Measurements from ENCODE around the gene DYDC2. TPM values are rescaled to one million over a fixed set of nuclear protein-coding genes. Genes with fewer than 3 reads are reported as not detected.
A peak's percentile ranks its signal among the peaks of the same experiment; 100 is the strongest.

The DYDC2 gene
- total and polyA plus RNA-seq, 9 of the 15 experiments (the other 6 are each of a cell fraction or from before 2014, with no cell fraction given) = 0.06 to 0.34 (median 0.15) TPM; not detected in 5

DNA sequence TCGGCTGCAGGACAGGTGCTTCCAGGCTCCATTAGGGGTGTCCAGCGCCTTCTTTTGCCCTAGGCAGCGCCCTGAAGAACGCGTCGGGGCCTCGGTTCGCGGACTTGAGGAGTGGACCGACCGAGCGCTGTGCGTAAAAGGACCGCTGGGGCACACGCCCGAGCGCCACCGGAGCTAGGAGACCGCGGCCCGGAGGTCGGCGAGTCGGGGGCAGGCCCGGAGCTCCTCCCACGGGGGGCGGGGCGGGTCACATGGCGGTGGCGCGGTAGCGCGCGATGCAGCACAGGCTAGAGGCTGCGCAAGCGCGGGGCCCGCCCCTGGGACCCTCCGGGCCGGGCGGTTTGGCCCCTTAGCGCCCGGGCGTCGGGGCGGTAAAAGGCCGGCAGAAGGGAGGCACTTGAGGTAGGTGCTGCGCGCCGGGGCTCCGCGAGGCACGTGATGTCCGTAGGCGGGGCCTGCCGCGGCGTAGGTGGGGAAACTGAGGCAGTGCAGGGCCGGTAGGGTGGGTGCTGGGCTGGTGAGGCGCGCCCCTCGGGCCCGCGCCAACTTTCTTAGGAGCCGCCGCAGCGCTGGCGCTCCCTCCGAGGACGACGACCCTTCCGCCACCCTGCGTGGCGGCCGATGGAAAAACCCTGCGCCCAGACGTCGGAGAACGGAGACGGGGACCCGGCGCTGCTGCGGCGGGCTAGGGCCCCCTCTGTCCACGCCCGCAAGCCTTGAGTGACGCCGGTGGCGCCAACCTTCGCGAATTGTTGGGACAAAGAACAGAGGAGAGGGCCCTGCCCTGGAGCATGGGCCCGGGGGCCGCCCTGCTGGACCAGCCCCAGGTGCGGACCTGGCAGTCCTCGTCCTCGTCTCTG, 51.9 kb downstream of the DYDC2 start, which contains the start of gene PRXL2A (continued):
- TF ChIP-seq, protein P1, sequence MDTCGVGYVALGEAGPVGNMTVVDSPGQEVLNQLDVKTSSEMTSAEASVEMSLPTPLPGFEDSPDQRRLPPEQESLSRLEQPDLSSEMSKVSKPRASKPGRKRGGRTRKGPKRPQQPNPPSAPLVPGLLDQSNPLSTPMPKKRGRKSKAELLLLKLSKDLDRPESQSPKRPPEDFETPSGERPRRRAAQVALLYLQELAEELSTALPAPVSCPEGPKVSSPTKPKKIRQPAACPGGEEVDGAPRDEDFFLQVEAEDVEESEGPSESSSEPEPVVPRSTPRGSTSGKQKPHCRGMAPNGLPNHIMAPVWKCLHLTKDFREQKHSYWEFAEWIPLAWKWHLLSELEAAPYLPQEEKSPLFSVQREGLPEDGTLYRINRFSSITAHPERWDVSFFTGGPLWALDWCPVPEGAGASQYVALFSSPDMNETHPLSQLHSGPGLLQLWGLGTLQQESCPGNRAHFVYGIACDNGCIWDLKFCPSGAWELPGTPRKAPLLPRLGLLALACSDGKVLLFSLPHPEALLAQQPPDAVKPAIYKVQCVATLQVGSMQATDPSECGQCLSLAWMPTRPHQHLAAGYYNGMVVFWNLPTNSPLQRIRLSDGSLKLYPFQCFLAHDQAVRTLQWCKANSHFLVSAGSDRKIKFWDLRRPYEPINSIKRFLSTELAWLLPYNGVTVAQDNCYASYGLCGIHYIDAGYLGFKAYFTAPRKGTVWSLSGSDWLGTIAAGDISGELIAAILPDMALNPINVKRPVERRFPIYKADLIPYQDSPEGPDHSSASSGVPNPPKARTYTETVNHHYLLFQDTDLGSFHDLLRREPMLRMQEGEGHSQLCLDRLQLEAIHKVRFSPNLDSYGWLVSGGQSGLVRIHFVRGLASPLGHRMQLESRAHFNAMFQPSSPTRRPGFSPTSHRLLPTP (IDR thresholded peaks at IDR 0.05; ENCODE audit: borderline replicate concordance, extremely low read depth, insufficient read length) = no peak
- TF ChIP-seq ZNF121 (CRISPR knock-in tag; conservative IDR thresholded peaks at IDR 0.05) (no peak), TCFL5 (CRISPR knock-in tag; conservative IDR thresholded peaks at IDR 0.05) (no peak), ATF1 (CRISPR knock-in tag; IDR thresholded peaks at IDR 0.05) (no peak), ATF1 (tag; IDR thresholded peaks at IDR 0.05) (no peak), ZNF184 (CRISPR knock-in tag; IDR thresholded peaks at IDR 0.05) (0 out of 2 replicates have a peak, but pooled peaks have one; percentile 1), ZEB2 (IDR thresholded peaks at IDR 0.05) (no peak), NCOA1 (IDR thresholded peaks at IDR 0.05; ENCODE audit: low read depth) (no peak), ZNF274 (IDR thresholded peaks at IDR 0.05; ENCODE audit: borderline replicate concordance, low read depth, low read length) (no peak), NRF1 (conservative IDR thresholded peaks at IDR 0.05 in 1 of 2, IDR thresholded peaks at IDR 0.05 in 1 of 2) (peak; percentile 79 to 83)
- TF ChIP-seq, protein P2, sequence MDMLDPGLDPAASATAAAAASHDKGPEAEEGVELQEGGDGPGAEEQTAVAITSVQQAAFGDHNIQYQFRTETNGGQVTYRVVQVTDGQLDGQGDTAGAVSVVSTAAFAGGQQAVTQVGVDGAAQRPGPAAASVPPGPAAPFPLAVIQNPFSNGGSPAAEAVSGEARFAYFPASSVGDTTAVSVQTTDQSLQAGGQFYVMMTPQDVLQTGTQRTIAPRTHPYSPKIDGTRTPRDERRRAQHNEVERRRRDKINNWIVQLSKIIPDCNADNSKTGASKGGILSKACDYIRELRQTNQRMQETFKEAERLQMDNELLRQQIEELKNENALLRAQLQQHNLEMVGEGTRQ (CRISPR knock-in tag; IDR thresholded peaks at IDR 0.05) = peak; percentile 60
- TF ChIP-seq, protein P3, sequence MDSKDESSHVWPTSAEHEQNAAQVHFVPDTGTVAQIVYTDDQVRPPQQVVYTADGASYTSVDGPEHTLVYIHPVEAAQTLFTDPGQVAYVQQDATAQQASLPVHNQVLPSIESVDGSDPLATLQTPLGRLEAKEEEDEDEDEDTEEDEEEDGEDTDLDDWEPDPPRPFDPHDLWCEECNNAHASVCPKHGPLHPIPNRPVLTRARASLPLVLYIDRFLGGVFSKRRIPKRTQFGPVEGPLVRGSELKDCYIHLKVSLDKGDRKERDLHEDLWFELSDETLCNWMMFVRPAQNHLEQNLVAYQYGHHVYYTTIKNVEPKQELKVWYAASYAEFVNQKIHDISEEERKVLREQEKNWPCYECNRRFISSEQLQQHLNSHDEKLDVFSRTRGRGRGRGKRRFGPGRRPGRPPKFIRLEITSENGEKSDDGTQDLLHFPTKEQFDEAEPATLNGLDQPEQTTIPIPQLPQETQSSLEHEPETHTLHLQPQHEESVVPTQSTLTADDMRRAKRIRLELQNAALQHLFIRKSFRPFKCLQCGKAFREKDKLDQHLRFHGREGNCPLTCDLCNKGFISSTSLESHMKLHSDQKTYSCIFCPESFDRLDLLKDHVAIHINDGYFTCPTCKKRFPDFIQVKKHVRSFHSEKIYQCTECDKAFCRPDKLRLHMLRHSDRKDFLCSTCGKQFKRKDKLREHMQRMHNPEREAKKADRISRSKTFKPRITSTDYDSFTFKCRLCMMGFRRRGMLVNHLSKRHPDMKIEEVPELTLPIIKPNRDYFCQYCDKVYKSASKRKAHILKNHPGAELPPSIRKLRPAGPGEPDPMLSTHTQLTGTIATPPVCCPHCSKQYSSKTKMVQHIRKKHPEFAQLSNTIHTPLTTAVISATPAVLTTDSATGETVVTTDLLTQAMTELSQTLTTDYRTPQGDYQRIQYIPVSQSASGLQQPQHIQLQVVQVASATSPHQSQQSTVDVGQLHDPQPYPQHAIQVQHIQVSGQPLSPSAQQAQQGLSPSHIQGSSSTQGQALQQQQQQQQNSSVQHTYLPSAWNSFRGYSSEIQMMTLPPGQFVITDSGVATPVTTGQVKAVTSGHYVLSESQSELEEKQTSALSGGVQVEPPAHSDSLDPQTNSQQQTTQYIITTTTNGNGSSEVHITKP (IDR thresholded peaks at IDR 0.05; ENCODE audit: partially characterized antibody) = no peak
- TF ChIP-seq, protein P4, sequence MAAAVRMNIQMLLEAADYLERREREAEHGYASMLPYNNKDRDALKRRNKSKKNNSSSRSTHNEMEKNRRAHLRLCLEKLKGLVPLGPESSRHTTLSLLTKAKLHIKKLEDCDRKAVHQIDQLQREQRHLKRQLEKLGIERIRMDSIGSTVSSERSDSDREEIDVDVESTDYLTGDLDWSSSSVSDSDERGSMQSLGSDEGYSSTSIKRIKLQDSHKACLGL (CRISPR knock-in tag; IDR thresholded peaks at IDR 0.05; ENCODE audit: borderline replicate concordance, poor library complexity, severe bottlenecking) = no peak
- TF ChIP-seq, protein P5, sequence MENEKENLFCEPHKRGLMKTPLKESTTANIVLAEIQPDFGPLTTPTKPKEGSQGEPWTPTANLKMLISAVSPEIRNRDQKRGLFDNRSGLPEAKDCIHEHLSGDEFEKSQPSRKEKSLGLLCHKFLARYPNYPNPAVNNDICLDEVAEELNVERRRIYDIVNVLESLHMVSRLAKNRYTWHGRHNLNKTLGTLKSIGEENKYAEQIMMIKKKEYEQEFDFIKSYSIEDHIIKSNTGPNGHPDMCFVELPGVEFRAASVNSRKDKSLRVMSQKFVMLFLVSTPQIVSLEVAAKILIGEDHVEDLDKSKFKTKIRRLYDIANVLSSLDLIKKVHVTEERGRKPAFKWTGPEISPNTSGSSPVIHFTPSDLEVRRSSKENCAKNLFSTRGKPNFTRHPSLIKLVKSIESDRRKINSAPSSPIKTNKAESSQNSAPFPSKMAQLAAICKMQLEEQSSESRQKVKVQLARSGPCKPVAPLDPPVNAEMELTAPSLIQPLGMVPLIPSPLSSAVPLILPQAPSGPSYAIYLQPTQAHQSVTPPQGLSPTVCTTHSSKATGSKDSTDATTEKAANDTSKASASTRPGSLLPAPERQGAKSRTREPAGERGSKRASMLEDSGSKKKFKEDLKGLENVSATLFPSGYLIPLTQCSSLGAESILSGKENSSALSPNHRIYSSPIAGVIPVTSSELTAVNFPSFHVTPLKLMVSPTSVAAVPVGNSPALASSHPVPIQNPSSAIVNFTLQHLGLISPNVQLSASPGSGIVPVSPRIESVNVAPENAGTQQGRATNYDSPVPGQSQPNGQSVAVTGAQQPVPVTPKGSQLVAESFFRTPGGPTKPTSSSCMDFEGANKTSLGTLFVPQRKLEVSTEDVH (IDR thresholded peaks at IDR 0.05; ENCODE audit: low read depth, partially characterized antibody) = no peak
